OCI-LY3 (cell line): ENCODE results near the gene SLC49A3.
"Not testable (repeated sequence)": the region's sequence is repeated elsewhere in the genome, so short reads cannot be mapped to it uniquely, and the experiment has no call there.

Experiments used
- H2AFZ ChIP-seq: fragments of 200-600, 300-600 bp; shearing (Covaris generic); 2 replicates; pipeline ENCODE4 v1.6.0; 2014; ENCODE audit warnings: antibody characterized with exemption, low read depth, low read length
- H3K27ac ChIP-seq: fragments of 200-600, 300-600 bp; sonication (generic); 2 replicates; pipeline ENCODE4 v1.5.1; 2014; ENCODE audit warnings: mild to moderate bottlenecking, low read length, moderate library complexity, mixed read lengths
- H3K27me3 ChIP-seq: fragments of 200-600, 300-600 bp; sonication (generic); 2 replicates; pipeline ENCODE4 v1.6.1; 2014; ENCODE audit warnings: low read depth, low read length, mixed read lengths
- H3K36me3 ChIP-seq: fragments of 200-600, 300-600 bp; sonication (generic); replicated peaks from 2 replicates; pipeline ENCODE3; 2014; ENCODE audit warnings: low read depth, low read length, mixed read lengths
- H3K4me1 ChIP-seq: fragments of 300-600, 200-600 bp; sonication (generic); 2 replicates; pipeline ENCODE4 v1.6.1; 2014; ENCODE audit warnings: low read length, mixed read lengths
- H3K4me2 ChIP-seq: fragments of 200-600, 300-600 bp; sonication (generic); 2 replicates; pipeline ENCODE4 v1.6.1; 2014; ENCODE audit warnings: low read length, mixed read lengths
- H3K4me3 ChIP-seq: fragments of 300-600, 200-600 bp; sonication (generic); 2 replicates; pipeline ENCODE4 v1.5.1; 2014; ENCODE audit warnings: antibody characterized with exemption, mild to moderate bottlenecking, low read length, moderate library complexity
- H3K79me2 ChIP-seq: fragments of 300-600, 200-600 bp; shearing (Covaris generic); 2 replicates; pipeline ENCODE4 v1.6.1; 2014; ENCODE audit warnings: mild to moderate bottlenecking, low read length, mixed read lengths
- H3K9ac ChIP-seq: fragments of 300-600, 200-600 bp; shearing (Covaris generic); 2 replicates; pipeline ENCODE4 v1.6.0; 2014; ENCODE audit warnings: mild to moderate bottlenecking, low read length, moderate library complexity
- H3K9me3 ChIP-seq: fragments of 200-600, 300-600 bp; shearing (Covaris generic); 2 replicates; pipeline ENCODE4 v1.6.1; 2014; ENCODE audit warnings: low read length, mixed read lengths; ENCODE audit not compliant: insufficient read depth
- H4K20me1 ChIP-seq: fragments of 200-600, 300-600 bp; sonication (generic); 2 replicates; pipeline ENCODE4 v1.6.1; 2016; ENCODE audit warnings: low read length, mixed read lengths; ENCODE audit not compliant: insufficient read depth
- CTCF ChIP-seq: fragments of 200-600, 300-600 bp; sonication (generic); IDR thresholded peaks from 2 replicates; pipeline ENCODE4 v1.5.1; 2014; ENCODE audit warnings: antibody characterized with exemption, low read length, low read depth
- EZH2phosphoT487 ChIP-seq: fragments of 200-600 bp; shearing (Covaris generic); IDR thresholded peaks from 2 replicates; pipeline ENCODE4 v1.6.1; 2018; ENCODE audit warnings: antibody characterized with exemption, mixed run types, low read depth

The SLC49A3 gene

GRCh38 chr4:700587-701264, 11.8 kb upstream of the SLC49A3 start:
- Histone ChIP-seq H2AFZ (no peak overlapping the region), H3K79me2 (peaks cover under 1% of the 10 kb centered on the region; the same call in 1 of the 2 replicates), H3K4me1 (peaks cover 26% of the 10 kb centered on the region), H3K27me3 (no peaks in the 10 kb centered on the region), H4K20me1 (no peaks in the 10 kb centered on the region), H3K9ac (no peak overlapping the region), H3K9me3 (no peaks in the 10 kb centered on the region), H3K27ac (no peak overlapping the region), H3K4me2 (no peak overlapping the region), H3K4me3 (no peak overlapping the region), H3K36me3 (no peaks in the 10 kb centered on the region)
- TF ChIP-seq EZH2phosphoT487 (no peak), CTCF (peak; percentile 35)

GRCh38 chr4:699816-700580, 11.0 kb upstream of the SLC49A3 start:
- TF ChIP-seq CTCF = no peak
- TF ChIP-seq EZH2phosphoT487 = no peak
- no peaks in the 10 kb centered on the region for H3K36me3 ChIP-seq
- peak overlapping the region; percentile 44 for H3K4me3 ChIP-seq
- peaks cover 23% of the 10 kb centered on the region for H3K4me1 ChIP-seq
- H3K4me2 ChIP-seq = peak overlapping the region; percentile 66
- no peaks in the 10 kb centered on the region for H4K20me1 ChIP-seq
- H3K9ac ChIP-seq = peak overlapping the region; percentile 27; the same call in 1 of the 2 replicates
- H3K9me3 ChIP-seq = no peaks in the 10 kb centered on the region
- no peaks in the 10 kb centered on the region for H3K79me2 ChIP-seq
- peak overlapping the region; percentile 69 for H3K27ac ChIP-seq
- H3K27me3 ChIP-seq = no peaks in the 10 kb centered on the region
- H2AFZ ChIP-seq = no peak overlapping the region

- not testable (repeated sequence) for H3K9me3 ChIP-seq, H2AFZ ChIP-seq, H3K36me3 ChIP-seq, H3K4me3 ChIP-seq, H3K27me3 ChIP-seq, H4K20me1 ChIP-seq, H3K9ac ChIP-seq, H3K79me2 ChIP-seq, H3K27ac ChIP-seq, H3K4me2 ChIP-seq
- peaks cover 12% of the 10 kb centered on the region for H3K4me1 ChIP-seq
Observed at GRCh38 chr4:694341-694940, 5.5 kb upstream of the SLC49A3 start.

GRCh38 chr4:692771-693554, 4.0 kb upstream of the SLC49A3 start:
- Histone ChIP-seq H2AFZ (no peak overlapping the region), H3K9ac (no peak overlapping the region), H3K4me2 (no peak overlapping the region), H3K27ac (no peak overlapping the region), H3K9me3 (no peaks in the 10 kb centered on the region), H4K20me1 (no peaks in the 10 kb centered on the region), H3K36me3 (no peaks in the 10 kb centered on the region), H3K27me3 (no peaks in the 10 kb centered on the region), H3K4me3 (no peak overlapping the region), H3K79me2 (no peaks in the 10 kb centered on the region), H3K4me1 (no peaks in the 10 kb centered on the region)
- no peak for TF ChIP-seq CTCF
